IMR-90 (cell line): ENCODE results near the gene ZC3H14. TPM values are rescaled to one million over a fixed set of nuclear protein-coding genes. Genes with fewer than 3 reads are reported as not detected.
A peak's percentile ranks its signal among the peaks of the same experiment; 100 is the strongest.

Experiments
- ATAC-seq: fragments of 200-7000 bp; cut with Tn5 transposase; 2 replicates; pipeline ENCODE4 v1.9.1; 2020; ENCODE audit warnings: low read depth, mild to moderate bottlenecking, moderate library complexity
- BruUV-seq: library from RNA; stranded (reverse); fragments of 400-500 nt; replicated peaks from 2 replicates; lab custom pipeline; 2021; lab: Mats Ljungman, UMichigan
- CTCF ChIA-PET: fragments of 300-600 bp; formaldehyde crosslinking; extraction: SDS; loops from one replicate; lab custom pipeline; 2021; ENCODE audit warnings: antibody characterized with exemption; lab: Yijun Ruan, JAX
- POLR2A ChIA-PET: fragments of 300-600 bp; sonication (Branson Sonifier 250); formaldehyde crosslinking; loops from one replicate; lab custom pipeline; 2022; ENCODE audit warnings: antibody characterized with exemption; ENCODE audit not compliant: unreplicated experiment; lab: Charles Lee
- DNase-seq: peaks from one replicate; pipeline ENCODE4 v3.0.0; 2013
- H2AFZ ChIP-seq: replicated peaks from 2 replicates; pipeline ENCODE3; 2013; ENCODE audit warnings: low read length, mild to moderate bottlenecking; ENCODE audit not compliant: poor library complexity
- H2AK5ac ChIP-seq: 2 replicates; pipeline ENCODE4 v1.6.1; 2013; ENCODE audit warnings: low read depth, low read length, inconsistent platforms
- H2AK9ac ChIP-seq: replicated peaks from 2 replicates; pipeline ENCODE3; 2013; ENCODE audit warnings: mild to moderate bottlenecking, low read depth, low read length, moderate library complexity; ENCODE audit not compliant: poor library complexity
- H2BK120ac ChIP-seq: 2 replicates; pipeline ENCODE4 v1.6.1; 2013; ENCODE audit warnings: low read depth, low read length, inconsistent platforms
- H2BK15ac ChIP-seq: 3 replicates; pipeline ENCODE4 v1.6.1; 2013; ENCODE audit warnings: low read depth, low read length, inconsistent platforms
- H2BK20ac ChIP-seq: 2 replicates; pipeline ENCODE4 v1.6.1; 2013; ENCODE audit warnings: low read depth, mild to moderate bottlenecking, inconsistent platforms, low read length, moderate library complexity
- H2BK5ac ChIP-seq: 2 replicates; pipeline ENCODE4 v1.6.1; 2013; ENCODE audit warnings: mild to moderate bottlenecking, low read depth, low read length, inconsistent platforms; ENCODE audit not compliant: poor library complexity, severe bottlenecking
- H3K14ac ChIP-seq: replicated peaks from 2 replicates; pipeline ENCODE4 v1.6.1; 2013; ENCODE audit warnings: low read depth, low read length, inconsistent platforms
- H3K18ac ChIP-seq: 2 replicates; pipeline ENCODE4 v1.6.1; 2013; ENCODE audit warnings: low read depth, low read length, control low read depth
- H3K23ac ChIP-seq: 2 replicates; pipeline ENCODE4 v1.6.1; 2013; ENCODE audit warnings: low read depth, low read length, inconsistent platforms
- H3K27ac ChIP-seq: 2 replicates; pipeline ENCODE4 v1.5.1; 2013; ENCODE audit warnings: mild to moderate bottlenecking, control low read depth, low read length; ENCODE audit not compliant: insufficient read depth
- H3K27me3 ChIP-seq: 2 replicates; pipeline ENCODE4 v1.6.1; 2013; ENCODE audit warnings: low read length; ENCODE audit not compliant: control insufficient read depth, insufficient read depth
- H3K36me3 ChIP-seq: 2 replicates; pipeline ENCODE4 v1.6.1; 2013; ENCODE audit warnings: low read length, mixed read lengths; ENCODE audit not compliant: control insufficient read depth, insufficient read depth
- H3K4ac ChIP-seq: 2 replicates; pipeline ENCODE4 v1.6.1; 2013; ENCODE audit warnings: low read depth, low read length, inconsistent platforms
- H3K4me1 ChIP-seq: 2 replicates; pipeline ENCODE4 v1.6.1; 2013; ENCODE audit warnings: low read length, mixed read lengths; ENCODE audit not compliant: control insufficient read depth, insufficient read depth
- H3K4me2 ChIP-seq: 2 replicates; pipeline ENCODE4 v1.6.1; 2013; ENCODE audit warnings: low read depth, mild to moderate bottlenecking, control low read depth, low read length, moderate library complexity
- H3K4me3 ChIP-seq: 2 replicates; pipeline ENCODE4 v1.5.1; 2013; ENCODE audit warnings: low read depth, mild to moderate bottlenecking, control low read depth, low read length, moderate library complexity; ENCODE audit not compliant: insufficient read depth
- H3K56ac ChIP-seq: 2 replicates; pipeline ENCODE4 v1.6.1; 2013; ENCODE audit warnings: low read length, inconsistent platforms; ENCODE audit not compliant: insufficient read depth; ENCODE audit errors: extremely low read depth
- H3K79me1 ChIP-seq, 2 experiments: 2 replicates each; pipeline ENCODE4 v1.6.1; 2013; ENCODE audit warnings: low read length in 2 of 2, inconsistent platforms in 1 of 2, low read depth in 1 of 2
- H3K9ac ChIP-seq: 2 replicates; pipeline ENCODE4 v1.6.1; 2013; ENCODE audit warnings: low read depth, low read length, control low read depth
- H3K9me1 ChIP-seq: 2 replicates; pipeline ENCODE4 v1.6.1; 2013; ENCODE audit warnings: low read length, inconsistent platforms; ENCODE audit not compliant: insufficient read depth
- H3K9me3 ChIP-seq: 2 replicates; pipeline ENCODE4 v1.6.1; 2013; ENCODE audit warnings: low read length; ENCODE audit not compliant: control insufficient read depth, insufficient read depth
- H4K20me1 ChIP-seq: 2 replicates; pipeline ENCODE4 v1.6.1; 2013; ENCODE audit warnings: low read length, inconsistent platforms; ENCODE audit not compliant: insufficient read depth
- H4K5ac ChIP-seq: 2 replicates; pipeline ENCODE4 v1.6.1; 2013; ENCODE audit warnings: mild to moderate bottlenecking, low read depth, low read length, control low read depth
- H4K8ac ChIP-seq, 2 experiments: 2 replicates each; pipeline ENCODE4 v1.6.1; 2013; ENCODE audit warnings: low read depth in 2 of 2, low read length in 2 of 2, control low read depth in 1 of 2, inconsistent platforms in 1 of 2
- H4K91ac ChIP-seq: 2 replicates; pipeline ENCODE4 v1.6.1; 2013; ENCODE audit warnings: low read depth, low read length, inconsistent platforms; ENCODE audit not compliant: insufficient read depth
- CHD1 ChIP-seq: IDR thresholded peaks from 2 replicates; pipeline ENCODE4 v1.6.1; 2012; ENCODE audit warnings: low read depth, low read length, improper control_type of control experiment
- CTCF ChIP-seq: conservative IDR thresholded peaks from 2 replicates; pipeline ENCODE4 v1.5.1; 2012; ENCODE audit warnings: mild to moderate bottlenecking, low read depth, low read length, improper control_type of control experiment
- FOS ChIP-seq: fragments of 150-350 bp; IDR thresholded peaks from 2 replicates; pipeline ENCODE4 v1.6.1; 2016; ENCODE audit warnings: low read depth, low read length
- MAZ ChIP-seq: IDR thresholded peaks from 2 replicates; pipeline ENCODE4 v1.6.1; 2012; ENCODE audit warnings: low read depth, mild to moderate bottlenecking, low read length, improper control_type of control experiment, moderate library complexity, borderline replicate concordance
- MXI1 ChIP-seq: IDR thresholded peaks from 2 replicates; pipeline ENCODE4 v1.6.1; 2012; ENCODE audit warnings: low read depth, mild to moderate bottlenecking, low read length, moderate library complexity, borderline replicate concordance
- NFE2L2 ChIP-seq: fragments of 150-350 bp; IDR thresholded peaks from 2 replicates; pipeline ENCODE4 v1.6.1; 2016; ENCODE audit warnings: low read depth, mild to moderate bottlenecking, low read length
- POLR2A ChIP-seq: IDR thresholded peaks from 2 replicates; pipeline ENCODE4 v1.6.1; 2012; ENCODE audit warnings: mild to moderate bottlenecking, low read depth, low read length
- RAD21 ChIP-seq: IDR thresholded peaks from 2 replicates; pipeline ENCODE4 v1.6.1; 2012; ENCODE audit warnings: low read length, improper control_type of control experiment
- RCOR1 ChIP-seq: IDR thresholded peaks from 2 replicates; pipeline ENCODE4 v1.6.1; 2012; ENCODE audit warnings: mild to moderate bottlenecking, low read length, improper control_type of control experiment; ENCODE audit not compliant: insufficient replicate concordance
- SMC3 ChIP-seq: fragments of 150-350 bp; IDR thresholded peaks from 2 replicates; pipeline ENCODE4 v1.6.1; 2016; ENCODE audit warnings: low read depth, mild to moderate bottlenecking, antibody characterized with exemption, low read length, moderate library complexity
- USF2 ChIP-seq: fragments of 150-350 bp; IDR thresholded peaks from 2 replicates; pipeline ENCODE4 v1.6.1; 2017; ENCODE audit warnings: mild to moderate bottlenecking, antibody characterized with exemption, low read length, low read depth
- WGBS, 2 experiments: methylation state at CpG; one replicate each; pipeline versions ENCODE4 v1.1.5 to v1.1.7; 2013; ENCODE audit warnings: missing lambda C conversion rate in 2 of 2; ENCODE audit not compliant: insufficient read length in 1 of 2; ENCODE audit errors: extremely low coverage in 2 of 2; 5-methylcytosine and 5-hydroxymethylcytosine counted together
- dilution Hi-C: fragments of 300-500 bp; cut with HindIII; formaldehyde crosslinking; loops from one replicate; pipeline ENCODE4 v1.14.3; 2018; ENCODE audit warnings: low sequenced_read_pairs; ENCODE audit not compliant: unreplicated experiment
- in situ Hi-C: fragments of 300-500 bp; cut with MboI; formaldehyde crosslinking; loops from 3 replicates; pipeline ENCODE4 v1.14.3; 2019; ENCODE audit warnings: low sequenced_read_pairs, inconsistent platforms, mixed read lengths
- intact Hi-C: fragments of 100-400 bp; cut with micrococcal nuclease; formaldehyde crosslinking; loops from 2 replicates; pipeline ENCODE4 v1.10.0; 2022
- polyA plus RNA-seq, 3 experiments: library from polyadenylated mRNA; depleted of rRNA; stranded (reverse); fragments of >200 nt; gene quantifications; 2 replicates each; pipeline ENCODE4 v1.2.3, GENCODE V29; 2012; ENCODE audit warnings: low replicate concordance in 1 of 3
- total RNA-seq: library from RNA; depleted of rRNA; stranded (reverse); fragments of >200 nt; gene quantifications from 2 replicates; pipeline ENCODE4 v1.2.3, GENCODE V29; 2012

Gene ZC3H14
- total and polyA plus RNA-seq, 2 of the 4 experiments (the other 2 are of a cell fraction) = 72.5 to 111 TPM

- dilution Hi-C loops (no loop called here), in situ Hi-C loops (loop anchor here (5.0 to 25.0 kb wide), 2 partner anchors 344 to 1269 kb away; no protein-coding TSS in a partner anchor), intact Hi-C loops (loop anchor here (5.0 kb wide), 1 partner anchor 1249 kb away; no protein-coding TSS in a partner anchor)
- Histone ChIP-seq H3K4ac (no peak overlapping the region), H3K9ac (no peak overlapping the region), H2BK5ac (no peak overlapping the region), H3K27me3 (no peaks in the 10 kb centered on the region), H3K14ac (no peak overlapping the region), H4K8ac (0 out of 4 replicates have a peak overlapping the region, but pooled peaks of 1 of the 2 experiments have one; percentile 1), H3K4me3 (no peak overlapping the region), H4K91ac (no peak overlapping the region), H2AFZ (no peak overlapping the region), H3K4me2 (no peak overlapping the region), H3K23ac (no peak overlapping the region), H3K79me1 (peaks cover 0 to 3% of the 10 kb centered on the region in 2 experiments; a peak in 1 of 4 replicates), H3K9me3 (no peaks in the 10 kb centered on the region), H2BK20ac (no peak overlapping the region), H2AK5ac (no peak overlapping the region), H3K18ac (no peak overlapping the region), H3K56ac (no peak overlapping the region), H2BK15ac (no peak overlapping the region), H2BK120ac (no peak overlapping the region), H2AK9ac (no peak overlapping the region), H3K27ac (no peak overlapping the region), H4K20me1 (no peaks in the 10 kb centered on the region), H3K9me1 (no peaks in the 10 kb centered on the region), H3K36me3 (no peaks in the 10 kb centered on the region), H4K5ac (no peak overlapping the region), H3K4me1 (0 out of 2 replicates have a peak, but pooled peaks cover 3% of the 10 kb centered on the region)
- POLR2A ChIA-PET = no interaction called here
- no peak for ATAC-seq
- no TSS peak for BruUV-seq
- DNase-seq = no peak
- WGBS, 2 experiments = no CpG with 5 or more reads among the region's 3 CpGs
- CTCF ChIA-PET = interaction anchor here (0.8 to 1.8 kb wide), 6 partner anchors 9 to 358 kb away, joined by 3 to 8 read pairs (median 4); partner anchors contain the start of gene EML5
- TF ChIP-seq SMC3 (no peak), RAD21 (no peak), USF2 (no peak), MAZ (no peak), NFE2L2 (no peak), RCOR1 (no peak), CHD1 (no peak), MXI1 (no peak), CTCF (no peak), POLR2A (no peak), FOS (no peak)
Observed at GRCh38 chr14:88668448-88669116, 105.7 kb downstream of the ZC3H14 start.
